ENCODE results near the gene ARF6. TPM values are rescaled to one million over a fixed set of nuclear protein-coding genes. Genes with fewer than 3 reads are reported as not detected.
"Not testable (repeated sequence)": the region's sequence is repeated elsewhere in the genome, so short reads cannot be mapped to it uniquely, and the experiment has no call there.

The ARF6 gene
- total RNA-seq, 1 donor from 2014 or later, result 154 TPM

DNA sequence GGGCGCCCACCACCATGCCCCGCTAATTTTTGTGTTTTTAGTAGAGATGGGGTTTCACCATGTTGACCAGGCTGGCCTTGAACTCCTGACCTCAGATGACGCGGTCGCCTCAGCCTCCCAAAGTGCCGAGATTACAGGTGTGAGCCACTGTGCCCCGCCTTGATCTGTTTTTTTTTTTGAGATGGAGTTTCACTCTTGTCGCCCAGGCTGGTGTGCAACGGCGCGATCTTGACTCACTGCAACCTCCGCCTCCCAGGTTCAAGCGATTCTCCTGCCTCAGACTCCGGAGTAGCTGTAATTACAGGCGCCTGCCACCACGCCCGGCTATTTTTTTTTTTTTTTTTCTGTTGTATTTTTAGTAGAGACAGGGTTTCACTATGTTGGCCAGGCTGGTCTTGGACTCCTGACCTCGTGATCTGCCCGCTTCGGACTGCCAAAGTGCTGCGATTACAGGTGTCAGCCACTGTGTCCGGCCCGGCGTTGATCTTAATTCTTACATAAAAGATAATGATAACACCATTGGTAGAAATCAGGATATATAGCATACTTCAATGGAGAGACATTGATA, 9.9 kb downstream of the ARF6 start:
- H3K27me3 Mint-ChIP-seq; intact Hi-C loops (cut with micrococcal nuclease); H3K4me3 Mint-ChIP-seq; H3K9me3 Mint-ChIP-seq; DNase-seq: not testable (repeated sequence)
- H3K4me1 Mint-ChIP-seq, result peaks cover 40% of the 10 kb centered on the region
- peaks cover 17% of the 10 kb centered on the region for H3K36me3 Mint-ChIP-seq (ENCODE audit: low read depth)
- peak overlapping the region; percentile 29 for H3K27ac Mint-ChIP-seq

DNA sequence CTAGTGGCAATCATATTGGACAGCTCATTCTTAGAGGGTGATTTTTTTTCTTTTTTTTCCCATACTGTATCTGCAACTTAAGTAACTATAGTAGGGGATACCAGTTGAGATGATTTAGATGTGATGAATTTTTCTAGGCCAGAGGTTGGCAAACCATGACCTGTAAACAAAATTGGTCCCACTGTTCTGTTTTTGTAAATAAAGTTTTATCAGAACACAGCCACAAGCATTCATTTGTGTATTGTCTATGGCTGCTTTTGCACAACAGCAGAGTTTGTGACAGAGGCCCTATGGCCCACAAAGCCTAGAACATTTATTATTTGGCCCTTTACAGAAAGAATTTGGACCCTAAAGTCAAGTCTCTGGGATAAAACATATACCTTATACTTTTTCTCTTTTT, 11.4 kb downstream of the ARF6 start:
- H3K4me3 Mint-ChIP-seq, result no peak overlapping the region
- no peaks in the 10 kb centered on the region for H3K9me3 Mint-ChIP-seq
- H3K36me3 Mint-ChIP-seq (ENCODE audit: low read depth), result peaks cover 9% of the 10 kb centered on the region
- peak overlapping the region; percentile 19 for H3K27ac Mint-ChIP-seq
- no peak for DNase-seq
- intact Hi-C loops (cut with micrococcal nuclease), result no loop called here
- peaks cover 34% of the 10 kb centered on the region for H3K4me1 Mint-ChIP-seq
- H3K27me3 Mint-ChIP-seq, result no peaks in the 10 kb centered on the region

DNA sequence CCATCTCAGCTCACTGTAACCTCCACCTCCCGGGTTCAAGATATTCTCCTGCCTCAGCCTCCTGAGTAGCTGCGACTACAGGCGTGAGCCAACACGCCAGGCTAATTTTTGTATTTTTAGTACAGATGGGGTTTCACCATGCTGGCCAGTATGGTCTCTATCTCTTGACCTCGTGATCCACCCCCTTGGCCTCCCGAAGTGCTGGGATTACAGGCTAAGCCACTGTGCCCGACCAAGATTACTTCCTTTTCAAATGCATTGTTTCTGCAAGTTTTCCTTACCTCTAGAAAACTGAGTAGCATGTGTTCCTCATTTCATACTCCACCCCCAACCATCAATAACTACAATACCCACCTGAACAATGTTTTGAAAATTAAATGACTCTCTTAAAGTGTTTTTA, 13.1 kb downstream of the ARF6 start:
- no peaks in the 10 kb centered on the region for H3K9me3 Mint-ChIP-seq
- intact Hi-C loops (cut with micrococcal nuclease), result loop anchor here (2.0 kb wide), 1 partner anchor 39 kb away; no protein-coding TSS in a partner anchor
- H3K4me1 Mint-ChIP-seq, result peaks cover 33% of the 10 kb centered on the region
- no peak overlapping the region for H3K4me3 Mint-ChIP-seq
- no peak for DNase-seq
- no peaks in the 10 kb centered on the region for H3K27me3 Mint-ChIP-seq
- peaks cover 9% of the 10 kb centered on the region for H3K36me3 Mint-ChIP-seq (ENCODE audit: low read depth)
- H3K27ac Mint-ChIP-seq, result no peak overlapping the region

DNA sequence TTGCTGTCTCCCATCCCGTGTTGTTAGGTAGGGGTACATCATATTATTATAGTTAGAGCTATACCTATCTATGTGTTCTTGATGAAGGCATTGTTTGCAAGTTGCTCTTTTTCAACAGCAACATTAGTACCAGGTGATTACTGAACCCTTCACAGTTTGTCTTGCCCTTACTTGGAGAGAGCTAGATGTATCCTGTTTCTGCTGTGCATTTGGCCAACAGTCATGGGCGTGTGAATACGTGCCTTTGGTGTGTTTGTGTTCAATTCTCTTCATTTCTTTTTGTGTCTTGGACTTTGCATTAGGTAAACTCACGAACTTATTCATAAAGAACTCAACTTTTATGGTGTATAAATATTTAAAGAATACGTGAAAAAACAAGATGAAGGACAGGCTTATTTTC, 14.3 kb downstream of the ARF6 start:
- no peak for DNase-seq
- Mint-ChIP-seq H3K4me3 (peak overlapping the region; percentile 72), H3K36me3 (ENCODE audit: low read depth) (peaks cover 9% of the 10 kb centered on the region), H3K27ac (no peak overlapping the region), H3K9me3 (no peaks in the 10 kb centered on the region), H3K4me1 (peaks cover 39% of the 10 kb centered on the region), H3K27me3 (no peaks in the 10 kb centered on the region)
- intact Hi-C loops (cut with micrococcal nuclease), result loop anchor here (1.0 to 2.0 kb wide), 2 partner anchors 8 to 38 kb away; no protein-coding TSS in a partner anchor

DNA sequence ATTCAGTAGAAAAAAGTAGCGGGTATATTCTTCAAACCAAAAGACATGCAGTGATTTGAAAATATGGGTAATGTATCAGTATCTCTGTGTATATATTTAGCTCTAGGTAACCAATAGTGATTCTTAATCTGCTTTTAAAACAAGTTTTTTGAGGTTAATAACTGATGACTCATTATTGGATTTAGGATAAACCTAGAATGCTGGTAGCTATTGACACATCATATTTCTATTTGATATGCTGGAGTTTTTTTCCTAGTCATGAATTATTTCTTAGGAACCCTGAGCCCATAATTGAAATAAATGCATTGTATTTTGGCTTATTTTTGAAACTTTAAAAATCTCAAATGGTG, 15.5 kb downstream of the ARF6 start:
- Mint-ChIP-seq H3K4me3 (peak overlapping the region; percentile 34), H3K9me3 (no peaks in the 10 kb centered on the region), H3K27ac (peak overlapping the region; percentile 58), H3K27me3 (no peaks in the 10 kb centered on the region), H3K4me1 (peaks cover 36% of the 10 kb centered on the region), H3K36me3 (ENCODE audit: low read depth) (peaks cover 8% of the 10 kb centered on the region)
- intact Hi-C loops (cut with micrococcal nuclease), result no loop called here
- no peak for DNase-seq

DNA sequence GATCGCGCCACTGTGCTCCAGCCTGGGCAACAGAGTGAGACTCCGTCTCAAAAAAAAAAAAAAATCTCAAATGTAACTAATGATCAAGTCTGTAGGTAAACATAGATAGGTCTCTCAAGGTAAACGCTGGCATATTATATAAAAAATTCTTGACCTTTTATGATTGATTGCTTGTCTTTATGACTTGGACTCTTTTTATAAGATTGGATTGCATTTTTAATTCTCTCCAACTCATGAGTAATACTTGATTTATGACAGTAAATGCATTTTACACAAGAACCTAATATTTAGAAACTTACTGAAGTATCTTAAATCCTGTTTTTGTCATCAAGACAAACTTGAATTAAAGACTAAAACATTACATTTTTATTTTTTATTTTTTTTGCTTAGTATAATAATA, 16.1 kb downstream of the ARF6 start:
- H3K27ac Mint-ChIP-seq, result no peak overlapping the region
- no peaks in the 10 kb centered on the region for H3K27me3 Mint-ChIP-seq
- DNase-seq, result no peak
- intact Hi-C loops (cut with micrococcal nuclease), result no loop called here
- H3K36me3 Mint-ChIP-seq (ENCODE audit: low read depth), result peaks cover 6% of the 10 kb centered on the region
- H3K4me1 Mint-ChIP-seq, result peaks cover 35% of the 10 kb centered on the region
- H3K9me3 Mint-ChIP-seq, result no peaks in the 10 kb centered on the region
- no peak overlapping the region for H3K4me3 Mint-ChIP-seq

DNA sequence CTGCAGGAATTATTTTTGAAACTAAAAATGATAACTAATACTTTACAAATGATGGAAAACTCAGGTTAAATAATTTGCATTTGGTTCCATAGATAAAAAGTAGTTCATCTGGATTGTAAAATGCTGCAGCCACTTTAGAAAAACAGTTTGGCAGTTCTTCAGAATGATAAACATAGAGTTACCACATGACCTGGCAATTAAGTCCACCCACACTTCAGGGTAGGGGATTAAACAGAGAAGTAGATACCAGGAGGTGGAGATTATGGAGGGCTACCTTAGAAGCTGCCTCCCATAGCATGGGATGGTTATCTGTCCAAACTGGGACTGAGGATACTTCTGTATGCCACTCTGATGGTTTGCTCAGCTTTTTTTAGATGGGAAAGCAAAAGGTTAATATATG, 22.2 kb downstream of the ARF6 start:
- H3K9me3 Mint-ChIP-seq, result no peaks in the 10 kb centered on the region
- H3K4me1 Mint-ChIP-seq, result peaks cover 11% of the 10 kb centered on the region
- H3K27me3 Mint-ChIP-seq, result no peaks in the 10 kb centered on the region
- intact Hi-C loops (cut with micrococcal nuclease), result no loop called here
- H3K4me3 Mint-ChIP-seq, result no peak overlapping the region
- no peak for DNase-seq
- peaks cover 1% of the 10 kb centered on the region for H3K36me3 Mint-ChIP-seq (ENCODE audit: low read depth)
- no peak overlapping the region for H3K27ac Mint-ChIP-seq

DNA sequence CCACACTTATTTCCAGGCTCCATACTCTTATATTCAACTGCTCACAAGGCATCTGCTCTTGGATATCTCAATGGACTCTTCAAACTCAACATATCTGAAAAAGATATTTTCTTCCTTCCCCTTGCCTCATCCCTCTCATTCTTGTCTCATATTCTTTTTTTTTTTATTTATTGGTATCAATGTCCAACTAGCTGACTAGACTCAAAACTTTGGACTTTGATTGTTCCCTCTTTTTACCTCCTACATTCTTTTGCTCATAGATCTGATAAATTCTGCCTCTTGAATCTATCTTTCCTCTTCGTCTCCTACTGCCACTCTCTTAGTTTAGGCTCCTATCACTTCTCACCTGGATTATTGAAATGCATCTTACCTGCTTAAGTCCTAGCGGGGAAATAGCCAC, 25.8 kb downstream of the ARF6 start:
- intact Hi-C loops (cut with micrococcal nuclease), result no loop called here
- H3K9me3 Mint-ChIP-seq, result no peaks in the 10 kb centered on the region
- H3K4me3 Mint-ChIP-seq, result no peak overlapping the region
- no peaks in the 10 kb centered on the region for H3K27me3 Mint-ChIP-seq
- H3K27ac Mint-ChIP-seq, result no peak overlapping the region
- DNase-seq, result no peak
- H3K4me1 Mint-ChIP-seq, result peaks cover 13% of the 10 kb centered on the region
- no peaks in the 10 kb centered on the region for H3K36me3 Mint-ChIP-seq (ENCODE audit: low read depth)

DNA sequence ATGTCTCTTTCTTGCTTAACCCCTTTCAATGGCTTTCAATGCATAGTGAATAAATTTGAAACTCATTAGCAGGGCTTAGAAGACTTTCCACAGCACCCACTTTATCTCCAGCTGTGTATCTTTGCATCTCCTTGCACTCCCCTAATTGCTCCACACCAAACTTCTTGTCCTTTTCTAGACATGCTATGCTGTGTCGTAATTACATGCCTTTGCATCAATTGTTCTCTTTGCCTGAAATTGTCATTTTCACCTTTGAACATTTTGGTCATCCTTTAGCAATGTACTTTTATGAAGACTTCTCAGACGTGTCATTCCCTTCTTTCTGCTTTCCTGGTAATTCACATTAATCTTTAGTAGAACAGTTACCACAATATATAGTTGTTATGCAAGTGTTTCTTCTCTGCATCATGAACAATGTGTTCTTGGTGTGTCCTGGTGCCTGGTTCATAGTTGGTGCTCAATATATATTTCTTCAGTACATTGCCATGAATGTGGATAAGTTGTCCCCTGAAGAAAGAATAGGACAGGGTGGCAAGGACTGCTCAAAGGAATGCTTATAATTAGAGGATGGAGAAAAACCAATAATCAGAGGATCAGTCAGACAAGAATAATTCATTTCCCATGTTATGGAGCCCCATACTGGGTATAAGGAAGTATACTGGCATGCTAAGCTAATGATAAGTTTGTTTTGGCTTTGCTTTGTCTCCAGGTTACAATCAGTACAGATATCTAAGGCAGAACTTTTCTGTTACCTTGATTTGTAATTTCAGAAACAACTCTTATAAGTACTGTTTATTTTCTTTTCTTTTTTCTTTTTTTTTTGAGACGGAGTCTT, 27.2 kb downstream of the ARF6 start:
- intact Hi-C loops (cut with micrococcal nuclease), result no loop called here
- Mint-ChIP-seq H3K4me1 (peaks cover 16% of the 10 kb centered on the region), H3K4me3 (no peak overlapping the region), H3K9me3 (no peaks in the 10 kb centered on the region), H3K27me3 (no peaks in the 10 kb centered on the region), H3K27ac (no peak overlapping the region), H3K36me3 (ENCODE audit: low read depth) (no peaks in the 10 kb centered on the region)
- DNase-seq, result no peak

DNA sequence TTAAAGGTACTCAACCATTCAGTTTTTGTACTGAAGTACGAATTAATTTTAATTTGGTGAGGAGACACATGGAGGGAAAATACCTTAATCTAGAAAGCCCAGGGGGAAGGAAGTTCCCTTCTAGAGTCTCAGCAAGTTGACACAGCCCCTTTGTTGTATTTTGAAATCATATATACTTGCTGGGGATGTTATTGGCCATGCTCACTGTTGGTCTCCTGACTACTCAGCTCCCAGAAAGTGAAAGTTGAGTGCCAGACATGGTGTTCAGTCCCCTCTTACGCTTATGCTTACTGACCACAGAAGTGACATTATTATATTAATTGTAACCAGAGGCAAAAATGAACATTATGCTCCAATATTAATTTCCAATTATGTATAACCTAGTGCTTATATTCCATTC, 28.1 kb downstream of the ARF6 start:
- Mint-ChIP-seq H3K4me3 (no peak overlapping the region), H3K27ac (no peak overlapping the region), H3K36me3 (ENCODE audit: low read depth) (no peaks in the 10 kb centered on the region), H3K4me1 (peaks cover 15% of the 10 kb centered on the region), H3K9me3 (no peaks in the 10 kb centered on the region), H3K27me3 (no peaks in the 10 kb centered on the region)
- intact Hi-C loops (cut with micrococcal nuclease), result no loop called here
- DNase-seq, result no peak

DNA sequence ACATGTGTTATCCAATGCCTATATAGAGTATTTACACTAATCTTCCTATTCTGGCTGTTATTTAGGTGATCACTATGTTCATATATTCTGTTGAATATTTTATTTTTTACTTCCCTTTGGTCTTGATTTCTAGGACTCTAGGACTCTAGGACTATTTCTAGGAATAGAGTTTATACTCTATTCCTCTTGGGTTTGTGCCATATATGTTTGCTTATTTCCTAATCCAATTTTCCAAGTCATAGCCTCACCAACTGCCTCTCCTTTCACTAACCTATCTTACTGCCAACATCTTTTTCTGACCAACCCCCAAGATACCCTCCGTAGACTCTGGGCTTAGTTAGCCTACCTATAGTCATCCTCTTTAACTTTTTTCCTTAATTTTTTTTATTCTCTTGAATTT, 28.5 kb downstream of the ARF6 start:
- H3K9me3 Mint-ChIP-seq, result no peaks in the 10 kb centered on the region
- H3K4me3 Mint-ChIP-seq, result no peak overlapping the region
- DNase-seq, result no peak
- intact Hi-C loops (cut with micrococcal nuclease), result no loop called here
- H3K36me3 Mint-ChIP-seq (ENCODE audit: low read depth), result peaks cover 2% of the 10 kb centered on the region
- peaks cover 15% of the 10 kb centered on the region for H3K4me1 Mint-ChIP-seq
- no peaks in the 10 kb centered on the region for H3K27me3 Mint-ChIP-seq
- no peak overlapping the region for H3K27ac Mint-ChIP-seq

DNA sequence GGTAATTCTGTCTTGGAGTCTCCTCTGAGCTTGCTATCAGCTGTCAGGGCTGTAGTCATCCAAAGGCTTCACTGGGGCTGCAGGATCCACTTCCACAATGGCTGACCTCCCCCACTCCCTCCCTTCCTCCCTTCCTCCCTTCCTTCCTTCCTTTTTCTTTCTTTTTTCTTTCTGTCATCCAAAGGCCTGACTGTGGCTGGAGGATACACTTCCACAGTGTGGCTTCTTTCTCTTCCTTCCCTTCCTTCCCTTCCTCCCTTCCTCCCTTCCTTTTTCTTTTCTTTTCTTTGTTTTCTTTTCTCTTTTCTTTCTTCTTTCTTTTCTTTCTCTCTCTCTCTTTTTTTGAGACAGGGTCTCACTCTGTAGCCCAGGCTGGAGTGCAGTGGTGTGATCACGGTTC, 30.6 kb downstream of the ARF6 start:
- Mint-ChIP-seq H3K36me3 (ENCODE audit: low read depth) (peaks cover 2% of the 10 kb centered on the region), H3K27ac (no peak overlapping the region), H3K4me3 (no peak overlapping the region), H3K9me3 (no peaks in the 10 kb centered on the region), H3K4me1 (peaks cover 13% of the 10 kb centered on the region), H3K27me3 (no peaks in the 10 kb centered on the region)
- no peak for DNase-seq
- intact Hi-C loops (cut with micrococcal nuclease), result no loop called here

DNA sequence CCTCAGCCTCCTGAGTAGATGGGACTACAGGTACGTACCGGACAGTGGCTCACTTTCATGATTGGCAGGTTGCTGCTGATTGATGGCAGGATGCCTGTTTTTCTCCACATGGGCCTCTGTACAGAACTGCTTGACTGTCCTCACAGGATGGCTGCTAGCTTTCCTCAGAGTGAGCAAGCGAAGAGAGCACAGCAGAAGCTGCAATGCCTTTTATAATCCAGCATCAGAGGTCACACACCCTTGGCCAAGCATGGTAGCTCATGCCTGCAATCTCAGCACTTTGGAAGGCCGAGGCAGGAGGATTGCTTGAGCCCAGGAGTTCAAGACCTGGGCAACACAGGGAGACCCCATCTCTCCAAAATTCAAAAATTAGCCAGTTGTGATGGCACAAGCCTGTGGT, 31.0 kb downstream of the ARF6 start:
- no peak overlapping the region for H3K27ac Mint-ChIP-seq
- no peak overlapping the region for H3K4me3 Mint-ChIP-seq
- H3K9me3 Mint-ChIP-seq, result no peaks in the 10 kb centered on the region
- no peaks in the 10 kb centered on the region for H3K27me3 Mint-ChIP-seq
- H3K4me1 Mint-ChIP-seq, result peaks cover 13% of the 10 kb centered on the region
- DNase-seq, result no peak
- peaks cover 2% of the 10 kb centered on the region for H3K36me3 Mint-ChIP-seq (ENCODE audit: low read depth)
- intact Hi-C loops (cut with micrococcal nuclease), result no loop called here

DNA sequence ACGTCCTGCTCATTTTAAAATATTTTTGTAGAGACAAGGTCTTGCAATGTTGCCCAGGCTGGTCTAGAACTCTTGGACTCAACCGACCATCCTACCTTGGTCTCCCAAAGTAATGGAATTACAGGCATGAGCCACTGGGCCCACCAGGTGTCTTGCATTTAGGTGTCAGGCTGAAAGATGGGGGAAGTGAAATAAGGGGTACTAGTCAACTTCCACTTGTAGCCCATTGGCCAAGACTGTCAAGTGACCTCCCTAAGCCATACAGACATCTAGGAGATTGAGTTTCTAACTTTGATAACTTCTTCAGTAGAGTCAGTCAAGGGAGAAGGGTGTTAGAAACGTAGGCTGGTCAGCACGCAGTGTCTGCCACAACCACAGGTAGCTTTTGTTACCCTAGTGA, 32.0 kb downstream of the ARF6 start:
- peaks cover 13% of the 10 kb centered on the region for H3K4me1 Mint-ChIP-seq
- H3K9me3 Mint-ChIP-seq, result no peaks in the 10 kb centered on the region
- no peak overlapping the region for H3K4me3 Mint-ChIP-seq
- peaks cover 2% of the 10 kb centered on the region for H3K36me3 Mint-ChIP-seq (ENCODE audit: low read depth)
- intact Hi-C loops (cut with micrococcal nuclease), result no loop called here
- DNase-seq, result no peak
- no peak overlapping the region for H3K27ac Mint-ChIP-seq
- H3K27me3 Mint-ChIP-seq, result no peaks in the 10 kb centered on the region

DNA sequence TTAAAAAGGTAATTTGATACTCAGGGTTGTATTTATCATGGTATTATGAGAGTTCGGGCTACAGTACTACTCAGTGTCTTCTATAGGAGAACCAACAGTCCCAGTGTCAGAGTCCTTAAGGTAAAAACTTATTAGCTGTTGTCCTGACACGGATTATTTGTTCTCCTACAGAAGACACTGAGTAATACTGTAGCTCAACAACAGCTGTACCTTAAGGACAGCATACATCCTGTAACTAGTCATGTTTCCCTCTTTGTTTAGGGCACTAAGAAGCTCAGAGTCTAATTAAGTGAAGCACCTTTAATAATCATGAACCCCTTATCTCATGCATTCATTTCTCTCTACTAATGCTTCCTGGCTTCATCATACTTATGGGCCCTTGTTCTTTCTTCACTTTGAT, 33.9 kb downstream of the ARF6 start:
- no peak for DNase-seq
- Mint-ChIP-seq H3K4me3 (no peak overlapping the region), H3K4me1 (peaks cover 17% of the 10 kb centered on the region), H3K27ac (no peak overlapping the region), H3K36me3 (ENCODE audit: low read depth) (peaks cover 2% of the 10 kb centered on the region), H3K9me3 (no peaks in the 10 kb centered on the region), H3K27me3 (no peaks in the 10 kb centered on the region)
- intact Hi-C loops (cut with micrococcal nuclease), result no loop called here
